GM12878 (cell line): ENCODE measurements around the gene OR10J1.

ENCODE experiments used
- CBX5 ChIP-seq: sonication (generic); IDR thresholded peaks from 2 replicates; pipeline ENCODE4 v1.6.1; 2016; ENCODE audit warnings: low read depth, moderate library complexity, mild to moderate bottlenecking, inconsistent platforms
- SUZ12 ChIP-seq: fragments of 200-600 bp; sonication (generic); IDR thresholded peaks from one replicate; pipeline ENCODE4 v1.6.1; 2018; ENCODE audit warnings: antibody characterized with exemption, mild to moderate bottlenecking; ENCODE audit not compliant: unreplicated experiment
- TAF1 ChIP-seq: IDR thresholded peaks from 2 replicates; pipeline ENCODE4 v1.6.1; 2011; ENCODE audit warnings: mild to moderate bottlenecking, low read depth, low read length, borderline replicate concordance
- USF1 ChIP-seq: IDR thresholded peaks from 2 replicates; pipeline ENCODE4 v1.6.1; 2011; ENCODE audit warnings: borderline replicate concordance, low read depth, mild to moderate bottlenecking, moderate library complexity, mixed read lengths, low read length; ENCODE audit not compliant: insufficient read depth; ENCODE audit errors: extremely low read length
- TF ChIP-seq, protein P1 (sequence below), 3 experiments: IDR thresholded peaks in 2 of 3; conservative IDR thresholded peaks in 1 of 3; 2 replicates each; pipeline ENCODE4 v1.5.1; 2011; ENCODE audit warnings: low read depth in 3 of 3, low read length in 3 of 3, mild to moderate bottlenecking in 3 of 3, control low read depth in 2 of 3, moderate library complexity in 2 of 3, inconsistent platforms in 1 of 3, mixed read lengths in 1 of 3; ENCODE audit not compliant: control insufficient read depth in 2 of 3, insufficient read depth in 1 of 3; ENCODE audit errors: extremely low read depth in 1 of 3
- TF ChIP-seq, protein P2 (sequence below): IDR thresholded peaks from 2 replicates; pipeline ENCODE4 v1.6.1; 2011; ENCODE audit warnings: low read depth, low read length, improper control_type of control experiment, borderline replicate concordance

GRCh38 chr1:159428536-159428935 is 11.0 kb upstream of the OR10J1 start:
- TF ChIP-seq CBX5 (no peak), USF1 (no peak), SUZ12 (no peak), TAF1 (no peak)
- TF ChIP-seq, protein P1, sequence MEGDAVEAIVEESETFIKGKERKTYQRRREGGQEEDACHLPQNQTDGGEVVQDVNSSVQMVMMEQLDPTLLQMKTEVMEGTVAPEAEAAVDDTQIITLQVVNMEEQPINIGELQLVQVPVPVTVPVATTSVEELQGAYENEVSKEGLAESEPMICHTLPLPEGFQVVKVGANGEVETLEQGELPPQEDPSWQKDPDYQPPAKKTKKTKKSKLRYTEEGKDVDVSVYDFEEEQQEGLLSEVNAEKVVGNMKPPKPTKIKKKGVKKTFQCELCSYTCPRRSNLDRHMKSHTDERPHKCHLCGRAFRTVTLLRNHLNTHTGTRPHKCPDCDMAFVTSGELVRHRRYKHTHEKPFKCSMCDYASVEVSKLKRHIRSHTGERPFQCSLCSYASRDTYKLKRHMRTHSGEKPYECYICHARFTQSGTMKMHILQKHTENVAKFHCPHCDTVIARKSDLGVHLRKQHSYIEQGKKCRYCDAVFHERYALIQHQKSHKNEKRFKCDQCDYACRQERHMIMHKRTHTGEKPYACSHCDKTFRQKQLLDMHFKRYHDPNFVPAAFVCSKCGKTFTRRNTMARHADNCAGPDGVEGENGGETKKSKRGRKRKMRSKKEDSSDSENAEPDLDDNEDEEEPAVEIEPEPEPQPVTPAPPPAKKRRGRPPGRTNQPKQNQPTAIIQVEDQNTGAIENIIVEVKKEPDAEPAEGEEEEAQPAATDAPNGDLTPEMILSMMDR (IDR thresholded peaks at IDR 0.05 in 2 of 3, conservative IDR thresholded peaks at IDR 0.05 in 1 of 3; ENCODE audit: control insufficient read depth in 2 of 3, extremely low read depth in 1 of 3, insufficient read depth in 1 of 3, low read depth in 3 of 3, low read length in 3 of 3), result no peak
- TF ChIP-seq, protein P2, sequence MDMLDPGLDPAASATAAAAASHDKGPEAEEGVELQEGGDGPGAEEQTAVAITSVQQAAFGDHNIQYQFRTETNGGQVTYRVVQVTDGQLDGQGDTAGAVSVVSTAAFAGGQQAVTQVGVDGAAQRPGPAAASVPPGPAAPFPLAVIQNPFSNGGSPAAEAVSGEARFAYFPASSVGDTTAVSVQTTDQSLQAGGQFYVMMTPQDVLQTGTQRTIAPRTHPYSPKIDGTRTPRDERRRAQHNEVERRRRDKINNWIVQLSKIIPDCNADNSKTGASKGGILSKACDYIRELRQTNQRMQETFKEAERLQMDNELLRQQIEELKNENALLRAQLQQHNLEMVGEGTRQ, result no peak
